ENCODE results near the gene ACSL1. TPM values are rescaled to one million over a fixed set of nuclear protein-coding genes. Genes with fewer than 3 reads are reported as not detected.
A peak's percentile ranks its signal among the peaks of the same experiment; 100 is the strongest.

Gene ACSL1
- total and polyA plus RNA-seq, 2 donors from 2014 or later: 98.1 to 322 TPM

DNA sequence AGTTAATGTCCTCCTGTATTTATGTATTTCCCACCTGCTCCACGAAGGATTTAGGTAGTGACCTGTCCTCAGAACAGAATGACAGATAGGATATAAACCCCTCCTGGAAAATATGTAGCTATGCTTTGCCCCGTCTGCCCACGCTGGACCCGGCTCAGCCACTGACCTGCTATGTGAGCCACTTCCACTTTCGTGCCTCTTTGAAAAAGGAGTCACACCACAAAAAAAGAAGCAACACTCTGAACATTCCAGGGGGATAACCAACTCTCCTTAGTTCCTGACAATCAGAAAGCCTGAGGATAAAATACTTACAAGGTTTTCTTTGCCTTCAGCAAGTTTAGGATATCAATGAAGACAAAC, 11.1 kb downstream of the ACSL1 start:
- H3K9ac ChIP-seq (ENCODE audit: low read length in 3 of 3): peak overlapping the region in 2 of 3 donors; percentile 20 to 55
- peak overlapping the region; percentile 81 to 94 for H3K27ac ChIP-seq (ENCODE audit: low read depth in 2 of 2, low read length in 2 of 2)
- no peaks in the 10 kb centered on the region for H3K9me3 ChIP-seq (ENCODE audit: control insufficient read depth in 2 of 3, insufficient read depth in 1 of 3, low read length in 3 of 3)
- intact Hi-C loops (cut with DNase I): no loop called here
- no peaks in the 10 kb centered on the region for H3K27me3 ChIP-seq (ENCODE audit: control insufficient read depth, insufficient read depth, low read length)
- FAIRE-seq: no peak
- peaks cover 0 to 37% (median 34%) of the 10 kb centered on the region in 3 donors for H3K4me1 ChIP-seq (ENCODE audit: control insufficient read depth in 2 of 3, insufficient read depth in 2 of 3, low read depth in 1 of 3, low read length in 3 of 3)
- TF ChIP-seq, protein P1, sequence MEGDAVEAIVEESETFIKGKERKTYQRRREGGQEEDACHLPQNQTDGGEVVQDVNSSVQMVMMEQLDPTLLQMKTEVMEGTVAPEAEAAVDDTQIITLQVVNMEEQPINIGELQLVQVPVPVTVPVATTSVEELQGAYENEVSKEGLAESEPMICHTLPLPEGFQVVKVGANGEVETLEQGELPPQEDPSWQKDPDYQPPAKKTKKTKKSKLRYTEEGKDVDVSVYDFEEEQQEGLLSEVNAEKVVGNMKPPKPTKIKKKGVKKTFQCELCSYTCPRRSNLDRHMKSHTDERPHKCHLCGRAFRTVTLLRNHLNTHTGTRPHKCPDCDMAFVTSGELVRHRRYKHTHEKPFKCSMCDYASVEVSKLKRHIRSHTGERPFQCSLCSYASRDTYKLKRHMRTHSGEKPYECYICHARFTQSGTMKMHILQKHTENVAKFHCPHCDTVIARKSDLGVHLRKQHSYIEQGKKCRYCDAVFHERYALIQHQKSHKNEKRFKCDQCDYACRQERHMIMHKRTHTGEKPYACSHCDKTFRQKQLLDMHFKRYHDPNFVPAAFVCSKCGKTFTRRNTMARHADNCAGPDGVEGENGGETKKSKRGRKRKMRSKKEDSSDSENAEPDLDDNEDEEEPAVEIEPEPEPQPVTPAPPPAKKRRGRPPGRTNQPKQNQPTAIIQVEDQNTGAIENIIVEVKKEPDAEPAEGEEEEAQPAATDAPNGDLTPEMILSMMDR (IDR thresholded peaks at IDR 0.05; ENCODE audit: borderline replicate concordance, extremely low read depth, insufficient read depth): no peak
- no peak for DNase-seq
- peak overlapping the region in 2 of 3 donors; percentile 9 to 13 for H3K4me3 ChIP-seq (ENCODE audit: low read length in 3 of 3)
- H3K36me3 ChIP-seq (ENCODE audit: control insufficient read depth in 2 of 3, insufficient read depth in 3 of 3, low read length in 3 of 3): no peaks in the 10 kb centered on the region

DNA sequence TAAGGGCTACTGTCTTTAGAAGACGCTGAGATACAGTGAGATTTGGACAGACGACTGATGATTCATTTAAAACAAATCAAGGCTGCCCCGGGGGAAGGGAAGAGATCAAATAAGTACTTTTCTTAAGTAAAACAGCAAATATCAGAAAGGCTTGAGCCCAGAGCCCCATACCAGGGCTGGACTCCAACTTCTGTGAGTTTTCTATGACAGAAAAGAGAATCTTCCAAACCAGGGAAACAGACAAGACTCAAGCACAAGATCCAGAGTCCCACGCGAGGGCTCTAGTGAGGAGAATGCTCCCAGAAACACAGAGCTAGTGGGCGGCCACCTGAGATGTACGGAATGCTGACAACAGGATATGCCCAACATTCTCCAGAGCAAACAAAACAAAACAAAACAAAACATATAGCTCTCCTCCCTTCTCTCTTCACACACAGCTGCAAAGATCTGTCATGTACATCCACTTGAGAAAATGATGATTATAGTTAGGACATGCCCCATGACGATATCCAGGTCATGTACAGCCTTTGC, 13.1 kb downstream of the ACSL1 start:
- no peak overlapping the region for H3K9ac ChIP-seq (ENCODE audit: low read length in 3 of 3)

DNA sequence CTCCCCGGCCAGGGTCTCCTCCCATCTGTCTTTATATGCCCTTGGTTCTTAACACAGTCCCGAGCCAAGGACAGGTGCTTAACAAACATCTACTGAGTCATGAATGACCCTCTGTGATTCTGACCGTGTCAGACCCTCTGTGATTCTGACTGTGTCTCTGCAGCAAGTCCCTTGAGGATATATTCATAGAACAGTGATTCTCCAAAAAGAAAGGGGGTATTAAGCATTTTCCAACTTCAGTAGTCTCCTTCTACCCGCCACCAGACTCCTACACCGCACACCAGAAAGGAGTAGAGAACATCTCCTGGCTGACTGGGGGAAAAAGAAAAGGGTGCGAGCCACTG, 13.6 kb downstream of the ACSL1 start:
- FAIRE-seq: no peak

More for the DNA sequence above, 13.1 kb downstream of the ACSL1 start:
- H3K27me3 ChIP-seq (ENCODE audit: control insufficient read depth, insufficient read depth, low read length): no peaks in the 10 kb centered on the region
- peaks cover 0 to 32% (median 26%) of the 10 kb centered on the region in 3 donors for H3K4me1 ChIP-seq (ENCODE audit: control insufficient read depth in 2 of 3, insufficient read depth in 2 of 3, low read depth in 1 of 3, low read length in 3 of 3)
- H3K27ac ChIP-seq (ENCODE audit: low read depth in 2 of 2, low read length in 2 of 2): no peak overlapping the region
- no peak for FAIRE-seq
- peak in 1 of 5 donors; percentile 34 for DNase-seq
- no peaks in the 10 kb centered on the region for H3K36me3 ChIP-seq (ENCODE audit: control insufficient read depth in 2 of 3, insufficient read depth in 3 of 3, low read length in 3 of 3)
- H3K4me3 ChIP-seq (ENCODE audit: low read length in 3 of 3): no peak overlapping the region
- intact Hi-C loops (cut with DNase I): no loop called here
- H3K9me3 ChIP-seq (ENCODE audit: control insufficient read depth in 2 of 3, insufficient read depth in 1 of 3, low read length in 3 of 3): no peaks in the 10 kb centered on the region
- TF ChIP-seq, protein P1 (IDR thresholded peaks at IDR 0.05; ENCODE audit: borderline replicate concordance, extremely low read depth, insufficient read depth): no peak

More for the DNA sequence above, 13.6 kb downstream of the ACSL1 start:
- TF ChIP-seq, protein P1 (IDR thresholded peaks at IDR 0.05; ENCODE audit: borderline replicate concordance, extremely low read depth, insufficient read depth): no peak
- Histone ChIP-seq H3K4me1 (ENCODE audit: control insufficient read depth in 2 of 3, insufficient read depth in 2 of 3, low read depth in 1 of 3, low read length in 3 of 3) (peaks cover 0 to 32% (median 30%) of the 10 kb centered on the region in 3 donors), H3K4me3 (ENCODE audit: low read length in 3 of 3) (no peak overlapping the region), H3K9me3 (ENCODE audit: control insufficient read depth in 2 of 3, insufficient read depth in 1 of 3, low read length in 3 of 3) (no peaks in the 10 kb centered on the region), H3K9ac (ENCODE audit: low read length in 3 of 3) (no peak overlapping the region), H3K36me3 (ENCODE audit: control insufficient read depth in 2 of 3, insufficient read depth in 3 of 3, low read length in 3 of 3) (no peaks in the 10 kb centered on the region), H3K27ac (ENCODE audit: low read depth in 2 of 2, low read length in 2 of 2) (no peak overlapping the region), H3K27me3 (ENCODE audit: control insufficient read depth, insufficient read depth, low read length) (no peaks in the 10 kb centered on the region)
- intact Hi-C loops (cut with DNase I): no loop called here
- DNase-seq: no peak

All from kidney (tissue), 14 donors.